CD4-positive, alpha-beta T cell (primary cell): ENCODE measurements around the gene PHACTR3. TPM values are rescaled to one million over a fixed set of nuclear protein-coding genes. Genes with fewer than 3 reads are reported as not detected.

Source experiments
- ATAC-seq: fragments of 200-7000 bp; cut with Tn5 transposase; one replicate; pipeline ENCODE4 v1.10.0; 2022; ENCODE audit warnings: mild to moderate bottlenecking; ENCODE audit not compliant: poor library complexity
- CTCF ChIA-PET: fragments of 350-600 bp; sonication (Branson Sonifier 250); formaldehyde crosslinking; loops from one replicate; lab custom pipeline; 2021; ENCODE audit warnings: antibody characterized with exemption, inconsistent platforms; lab: Charles Lee
- POLR2A ChIA-PET: fragments of 350-600 bp; sonication (Branson Sonifier 250); formaldehyde crosslinking; loops from one replicate; lab custom pipeline; 2021; ENCODE audit warnings: antibody characterized with exemption, inconsistent platforms; lab: Charles Lee
- DNase-seq, 14 experiments: peaks; one replicate each; pipeline ENCODE4 v3.0.0-alpha.2; 2013 to 2020; ENCODE audit warnings: mixed read lengths in 2 of 14
- H3K27ac ChIP-seq, 2 donors: one replicate each; pipeline versions ENCODE4 v1.5.1 to v1.7.0; 2013; ENCODE audit warnings: low read length in 2 of 2, low read depth in 1 of 2, mild to moderate bottlenecking in 1 of 2
- H3K27me3 ChIP-seq, 2 experiments: 1 replicate in 1 of 2; 2 replicates in 1 of 2; pipeline versions ENCODE4 v1.6.1 to v1.7.0; 2013; ENCODE audit warnings: low read length in 2 of 2, control low read depth in 1 of 2, mild to moderate bottlenecking in 1 of 2, moderate library complexity in 1 of 2; ENCODE audit not compliant: insufficient read depth in 2 of 2, control insufficient read depth in 1 of 2
- H3K36me3 ChIP-seq: one replicate; pipeline ENCODE4 v1.6.1; 2013; ENCODE audit warnings: low read length, control low read depth; ENCODE audit not compliant: insufficient read depth
- H3K4me1 ChIP-seq: one replicate; pipeline ENCODE4 v1.6.1; 2013; ENCODE audit warnings: low read length, control low read depth; ENCODE audit not compliant: insufficient read depth
- H3K4me3 ChIP-seq: one replicate; pipeline ENCODE4 v1.5.1; 2013; ENCODE audit warnings: mild to moderate bottlenecking, low read length, moderate library complexity
- H3K9me3 ChIP-seq, 2 experiments: 1 replicate in 1 of 2; 2 replicates in 1 of 2; pipeline versions ENCODE4 v1.6.1 to v1.7.0; 2013; ENCODE audit warnings: low read length in 2 of 2, mild to moderate bottlenecking in 2 of 2, control low read depth in 1 of 2, moderate library complexity in 1 of 2; ENCODE audit not compliant: control insufficient read depth in 1 of 2, insufficient read depth in 1 of 2
- H3K27ac Mint-ChIP-seq: one replicate; pipeline ENCODE4 v1.8.0; 2020; ENCODE audit warnings: mixed read lengths
- H3K27me3 Mint-ChIP-seq: one replicate; pipeline ENCODE4 v1.8.0; 2021; ENCODE audit warnings: mixed read lengths
- H3K36me3 Mint-ChIP-seq: one replicate; pipeline ENCODE4 v1.8.0; 2021; ENCODE audit warnings: low read depth, mixed read lengths
- H3K4me1 Mint-ChIP-seq: one replicate; pipeline ENCODE4 v1.8.0; 2021; ENCODE audit warnings: low read depth, mixed read lengths
- H3K4me3 Mint-ChIP-seq: one replicate; pipeline ENCODE4 v1.8.0; 2020; ENCODE audit warnings: mild to moderate bottlenecking, mixed read lengths
- H3K9me3 Mint-ChIP-seq: one replicate; pipeline ENCODE4 v1.8.0; 2020; ENCODE audit warnings: mixed read lengths
- intact Hi-C, 2 experiments: fragments of 100-400 bp; cut with DNase I in 1 of 2; cut with micrococcal nuclease in 1 of 2; formaldehyde crosslinking; loops; one replicate each; pipeline versions ENCODE4 v1.15.1 to v1.9.0; 2023 to 2025; cut with DNase I, micrococcal nuclease
- total RNA-seq, 174 experiments: library from RNA in 2 of 174; stranded (reverse) in 2 of 174; gene quantifications; one replicate each; pipeline ENCODE4 v1.2.3 and lab custom pipeline; 2021 to 2026
- TF ChIP-seq, protein P1 (sequence below): fragments of 200-600 bp; IDR thresholded peaks from one replicate; pipeline ENCODE4 v1.8.0; 2022; ENCODE audit warnings: antibody characterized with exemption, mild to moderate bottlenecking

The PHACTR3 gene
- total RNA-seq, 2 experiments from 2014 or later = not detected

GRCh38 chr20:59600472-59600871 is 3.9 kb upstream of the PHACTR3 start:
- Histone ChIP-seq H3K27ac (no peak overlapping the region), H3K4me1 (no peaks in the 10 kb centered on the region), H3K4me3 (no peak overlapping the region), H3K27me3 (peaks cover 22 to 45% of the 10 kb centered on the region in 2 experiments), H3K36me3 (no peaks in the 10 kb centered on the region), H3K9me3 (peaks cover 0 to 12% of the 10 kb centered on the region in 2 experiments)
- ChIA-PET POLR2A (no interaction called here), CTCF (no interaction called here)
- intact Hi-C loops = no loop called here
- no peaks in the 10 kb centered on the region for H3K36me3 Mint-ChIP-seq
- DNase-seq = no peak
- no peaks in the 10 kb centered on the region for H3K9me3 Mint-ChIP-seq
- no peak overlapping the region for H3K27ac Mint-ChIP-seq
- TF ChIP-seq, protein P1, sequence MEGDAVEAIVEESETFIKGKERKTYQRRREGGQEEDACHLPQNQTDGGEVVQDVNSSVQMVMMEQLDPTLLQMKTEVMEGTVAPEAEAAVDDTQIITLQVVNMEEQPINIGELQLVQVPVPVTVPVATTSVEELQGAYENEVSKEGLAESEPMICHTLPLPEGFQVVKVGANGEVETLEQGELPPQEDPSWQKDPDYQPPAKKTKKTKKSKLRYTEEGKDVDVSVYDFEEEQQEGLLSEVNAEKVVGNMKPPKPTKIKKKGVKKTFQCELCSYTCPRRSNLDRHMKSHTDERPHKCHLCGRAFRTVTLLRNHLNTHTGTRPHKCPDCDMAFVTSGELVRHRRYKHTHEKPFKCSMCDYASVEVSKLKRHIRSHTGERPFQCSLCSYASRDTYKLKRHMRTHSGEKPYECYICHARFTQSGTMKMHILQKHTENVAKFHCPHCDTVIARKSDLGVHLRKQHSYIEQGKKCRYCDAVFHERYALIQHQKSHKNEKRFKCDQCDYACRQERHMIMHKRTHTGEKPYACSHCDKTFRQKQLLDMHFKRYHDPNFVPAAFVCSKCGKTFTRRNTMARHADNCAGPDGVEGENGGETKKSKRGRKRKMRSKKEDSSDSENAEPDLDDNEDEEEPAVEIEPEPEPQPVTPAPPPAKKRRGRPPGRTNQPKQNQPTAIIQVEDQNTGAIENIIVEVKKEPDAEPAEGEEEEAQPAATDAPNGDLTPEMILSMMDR = no peak
- H3K27me3 Mint-ChIP-seq = peaks cover 71% of the 10 kb centered on the region
- H3K4me3 Mint-ChIP-seq = no peak overlapping the region
- no peak for ATAC-seq
- peaks cover 5% of the 10 kb centered on the region for H3K4me1 Mint-ChIP-seq

DNA sequence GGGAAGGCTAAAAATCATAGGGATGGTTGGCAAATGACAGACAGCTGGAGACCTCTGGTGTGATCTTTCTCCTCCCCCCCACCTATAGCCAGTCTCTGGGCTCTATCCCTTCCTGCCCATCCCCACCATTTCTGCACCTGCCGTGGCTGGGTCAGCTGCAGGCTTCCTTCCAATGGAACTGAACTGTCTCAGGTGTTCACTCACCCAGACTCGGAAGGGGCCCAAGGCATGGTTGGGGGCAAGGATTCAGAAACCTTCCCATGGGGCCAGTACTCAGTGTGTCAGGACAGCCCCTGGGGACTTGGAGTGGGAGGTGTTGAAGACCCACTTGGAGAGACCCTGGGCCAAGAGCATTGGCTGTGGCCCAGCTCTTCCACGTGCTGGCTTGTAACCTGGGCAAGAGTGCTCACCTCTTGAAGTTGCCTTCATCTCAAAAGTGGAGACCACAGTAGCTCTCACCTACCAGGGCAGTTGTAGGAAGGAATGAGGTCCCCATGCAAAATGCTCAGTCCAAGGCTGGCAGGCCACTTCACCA is 1.7 kb upstream of the PHACTR3 start:
- Histone ChIP-seq H3K36me3 (no peaks in the 10 kb centered on the region), H3K4me1 (no peaks in the 10 kb centered on the region), H3K4me3 (no peak overlapping the region), H3K27me3 (peaks cover 28 to 64% of the 10 kb centered on the region in 2 experiments), H3K9me3 (peaks cover 0 to 13% of the 10 kb centered on the region in 2 experiments), H3K27ac (no peak overlapping the region)
- H3K4me3 Mint-ChIP-seq = no peak overlapping the region
- DNase-seq (no peak), ATAC-seq (no peak)
- intact Hi-C loops = no loop called here
- POLR2A ChIA-PET = no interaction called here
- no peak overlapping the region for H3K27ac Mint-ChIP-seq
- H3K27me3 Mint-ChIP-seq = peaks cover 79% of the 10 kb centered on the region
- H3K36me3 Mint-ChIP-seq = no peaks in the 10 kb centered on the region
- peaks cover 5% of the 10 kb centered on the region for H3K4me1 Mint-ChIP-seq
- no peaks in the 10 kb centered on the region for H3K9me3 Mint-ChIP-seq
- TF ChIP-seq, protein P1 = no peak
- CTCF ChIA-PET = no interaction called here

DNA sequence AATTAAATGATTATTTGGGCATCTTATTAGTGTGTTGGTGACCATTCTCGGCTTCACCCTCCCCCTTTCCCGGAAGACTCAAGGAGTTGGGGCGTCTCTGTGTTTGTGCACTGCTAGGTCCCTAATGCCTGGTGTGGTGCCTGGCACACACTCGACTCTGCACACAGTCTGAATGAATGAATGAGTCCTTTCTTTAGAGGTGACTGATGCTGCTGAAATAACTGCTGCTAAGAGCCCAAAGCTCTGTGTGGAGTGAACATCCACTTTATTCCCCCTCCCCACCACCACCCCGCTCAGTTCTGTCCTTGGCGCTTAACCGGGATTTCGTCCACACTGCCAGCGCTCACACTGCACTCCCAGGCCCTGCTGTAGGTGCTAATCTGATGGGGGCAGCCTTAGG is 1.2 kb upstream of the PHACTR3 start:
- H3K27me3 Mint-ChIP-seq = peaks cover 79% of the 10 kb centered on the region
- H3K4me1 Mint-ChIP-seq = peaks cover 5% of the 10 kb centered on the region
- Histone ChIP-seq H3K36me3 (no peaks in the 10 kb centered on the region), H3K27ac (no peak overlapping the region), H3K27me3 (peaks cover 31 to 64% of the 10 kb centered on the region in 2 experiments), H3K9me3 (peaks cover 0 to 13% of the 10 kb centered on the region in 2 experiments), H3K4me1 (no peaks in the 10 kb centered on the region), H3K4me3 (no peak overlapping the region)
- H3K4me3 Mint-ChIP-seq = no peak overlapping the region
- ChIA-PET CTCF (no interaction called here), POLR2A (no interaction called here)
- H3K36me3 Mint-ChIP-seq = no peaks in the 10 kb centered on the region
- TF ChIP-seq, protein P1 = no peak
- DNase-seq = no peak
- intact Hi-C loops = no loop called here
- no peak for ATAC-seq
- no peak overlapping the region for H3K27ac Mint-ChIP-seq
- H3K9me3 Mint-ChIP-seq = no peaks in the 10 kb centered on the region
